HL-60 (cell line): Measurements from ENCODE around the gene ING2.

Source experiments
- CTCF ChIP-seq: IDR thresholded peaks from one replicate; pipeline ENCODE4 v1.5.1; 2011; ENCODE audit warnings: low read length, control low read depth, inconsistent platforms; ENCODE audit not compliant: insufficient read depth
- GABPA ChIP-seq: IDR thresholded peaks from 2 replicates; pipeline ENCODE4 v1.6.1; 2012; ENCODE audit warnings: low read depth

GRCh38 chr4:183492791-183493222 is 12.1 kb upstream of the ING2 start:
- TF ChIP-seq CTCF (no peak), GABPA (no peak)
